Heart left ventricle (tissue), 13 donors: Measurements from ENCODE around the gene SDR42E2.

Experiments used
- CTCF ChIP-seq, 12 donors: fragments of 200-600 bp; sonication (generic) in 4 of 12; IDR thresholded peaks; one replicate each; pipeline versions ENCODE4 v1.5.0 to v1.8.0; 2018 to 2022; ENCODE audit warnings: antibody characterized with exemption in 12 of 12, mild to moderate bottlenecking in 5 of 12
- POLR2A ChIP-seq, 2 donors: fragments of 450-650 bp; IDR thresholded peaks; one replicate each; pipeline ENCODE4 v1.6.1; 2017; ENCODE audit warnings: antibody characterized with exemption in 2 of 2, mild to moderate bottlenecking in 2 of 2, moderate library complexity in 2 of 2
- donor health status: ischemic (EF 13 %, LVEDD 7.1; RV severe dilation, severe dysfunction).
- donor health status: DM: no; HTN: yes; CAD: no.
- donor health status: DM: no; HTN: no; CAD: no.
- donor health status: ischemic (EF 25% LVEDD 6.9; RV normal size, moderate dysfunction).
- donor health status: ischemic (EF 25% LVEDD 5.7; RV mildly dilated, moderate dysfunction).
- donor health status: ischemic (EF 35%, LVEDD 5.7; RV mildly dilated, moderate dysfunction).
- donor health status: nonischemic (EF 11% LVEDD 7.7; RV severe dilation, severe dysfunction).
- donor health status: DM: yes; HTN: yes; CAD: no.
- donor health status: PGD.
- donor health status: ischemic (EF 29% LVEDD 5.4; RV normal size, mild dysfunction).
- donor health status: nonischemic (EF 23%, LVEDD 6.1; RV moderate dilation, normal function).

GRCh38 chr16:22122239-22122638, 40.1 kb upstream of the SDR42E2 start:
- TF ChIP-seq POLR2A (IDR thresholded peaks at IDR 0.05) (no peak), CTCF (IDR thresholded peaks at IDR 0.05) (no peak)
